Keratinocyte (primary cell): ENCODE data around the gene B4GALNT3. TPM values are rescaled to one million over a fixed set of nuclear protein-coding genes. Genes with fewer than 3 reads are reported as not detected.

Experiments used
- DNase-seq: peaks from one replicate; pipeline ENCODE4 v3.0.0-alpha.2; 2011; ENCODE audit warnings: low read depth, missing footprints, low spot score
- FAIRE-seq: peaks from 2 replicates; lab custom pipeline; 2011; peaks lifted over from hg19 to GRCh38; lab: Jason Lieb, UNC
- H2AFZ ChIP-seq: 2 replicates; pipeline ENCODE4 v1.6.0; 2012; ENCODE audit warnings: low read length, control low read depth, inconsistent platforms; ENCODE audit not compliant: control insufficient read depth
- H3K27ac ChIP-seq: 2 replicates; pipeline ENCODE4 v1.5.1; 2011; ENCODE audit warnings: low read length; ENCODE audit not compliant: control insufficient read depth, insufficient read depth
- H3K27me3 ChIP-seq: 3 replicates; pipeline ENCODE4 v1.6.0; 2011; ENCODE audit warnings: low read length; ENCODE audit not compliant: control insufficient read depth, insufficient read depth; ENCODE audit errors: extremely low read depth
- H3K36me3 ChIP-seq, 2 experiments: 2 replicates in 1 of 2; 3 replicates in 1 of 2; pipeline ENCODE4 v1.5.1; 2011; ENCODE audit warnings: low read length in 2 of 2, mild to moderate bottlenecking in 1 of 2; ENCODE audit not compliant: control insufficient read depth in 2 of 2, insufficient read depth in 2 of 2; ENCODE audit errors: extremely low read depth in 1 of 2
- H3K4me1 ChIP-seq: 3 replicates; pipeline ENCODE4 v1.5.1; 2011; ENCODE audit warnings: low read length; ENCODE audit not compliant: control insufficient read depth, insufficient read depth; ENCODE audit errors: extremely low read depth
- H3K4me2 ChIP-seq: 3 replicates; pipeline ENCODE4 v1.6.0; 2011; ENCODE audit warnings: low read depth, low read length; ENCODE audit not compliant: control insufficient read depth, insufficient read depth; ENCODE audit errors: extremely low read depth
- H3K4me3 ChIP-seq, 3 experiments: fragments of 200-600 bp in 1 of 3; sonication (generic) in 1 of 3; 2 replicates in 2 of 3; 3 replicates in 1 of 3; pipeline ENCODE4 v1.5.1; 2011 to 2016; ENCODE audit warnings: low read length in 3 of 3, mild to moderate bottlenecking in 3 of 3, control low read depth in 2 of 3, inconsistent platforms in 1 of 3, low read depth in 1 of 3, mixed read lengths in 1 of 3, mixed run types in 1 of 3, moderate library complexity in 1 of 3; ENCODE audit not compliant: control insufficient read depth in 2 of 3, insufficient read depth in 2 of 3; ENCODE audit errors: extremely low read depth in 1 of 3
- H3K79me2 ChIP-seq: 2 replicates; pipeline ENCODE4 v1.6.0; 2012; ENCODE audit warnings: low read length; ENCODE audit not compliant: control insufficient read depth, insufficient read depth
- H3K9ac ChIP-seq: 3 replicates; pipeline ENCODE4 v1.6.0; 2011; ENCODE audit warnings: low read length; ENCODE audit not compliant: control insufficient read depth, insufficient read depth; ENCODE audit errors: extremely low read depth
- H3K9me1 ChIP-seq: 3 replicates; pipeline ENCODE4 v1.6.0; 2011; ENCODE audit warnings: low read length; ENCODE audit not compliant: control insufficient read depth, insufficient read depth; ENCODE audit errors: extremely low read depth
- H3K9me3 ChIP-seq: 2 replicates; pipeline ENCODE4 v1.5.1; 2012; ENCODE audit warnings: low read depth, low read length; ENCODE audit not compliant: control insufficient read depth
- H4K20me1 ChIP-seq: 3 replicates; pipeline ENCODE4 v1.6.0; 2011; ENCODE audit warnings: low read length; ENCODE audit not compliant: control insufficient read depth, insufficient read depth; ENCODE audit errors: extremely low read depth
- CTCF ChIP-seq, 3 experiments: IDR thresholded peaks in 1 of 3; conservative IDR thresholded peaks in 1 of 3; optimal IDR thresholded peaks in 1 of 3; 2 replicates in 2 of 3; 3 replicates in 1 of 3; pipeline versions ENCODE3 to v1.5.1; 2011; ENCODE audit warnings: low read length in 3 of 3, mild to moderate bottlenecking in 3 of 3, moderate library complexity in 2 of 3, control low read depth in 1 of 3, inconsistent platforms in 1 of 3; ENCODE audit not compliant: insufficient read depth in 2 of 3; ENCODE audit errors: extremely low read depth in 1 of 3
- EZH2 ChIP-seq: IDR thresholded peaks from one replicate; pipeline ENCODE4 v1.6.1; 2012; ENCODE audit warnings: inconsistent platforms, mild to moderate bottlenecking, low read length, moderate library complexity
- dilution Hi-C: fragments of 300-500 bp; cut with MboI; formaldehyde crosslinking; loops from one replicate; pipeline ENCODE4 v1.7.0; 2020; ENCODE audit warnings: low sequenced_read_pairs; ENCODE audit not compliant: extremely low pct_ligation_motif_present
- polyA plus RNA-seq, 5 experiments: library from polyadenylated mRNA; depleted of rRNA in 3 of 5; stranded (reverse) in 3 of 5; stranded (forward) in 1 of 5; unstranded in 1 of 5; fragments of >200 nt; gene quantifications; 1 replicate in 1 of 5; 2 replicates in 3 of 5; 3 replicates in 1 of 5; pipeline versions ENCODE4 v1.2.1 to v1.2.3, GENCODE V29; 2011 to 2012; ENCODE audit warnings: missing spikeins in 2 of 5, low read depth in 1 of 5, low replicate concordance in 1 of 5

Gene B4GALNT3
- polyA plus RNA-seq, 1 donor (not counting 4 experiments of a cell fraction or from before 2014, with no cell fraction given): 7.5 TPM

- H3K9me3 ChIP-seq: no peaks in the 10 kb centered on the region
- TF ChIP-seq EZH2: no peak
- TF ChIP-seq CTCF (optimal IDR thresholded peaks at IDR 0.05 in 1 of 3, IDR thresholded peaks at IDR 0.05 in 1 of 3, conservative IDR thresholded peaks at IDR 0.05 in 1 of 3; ENCODE audit: extremely low read depth in 1 of 3, insufficient read depth in 2 of 3, low read length in 3 of 3): no peak
- FAIRE-seq: no peak
Measured at GRCh38 chr12:585062-586061, 125.6 kb downstream of the B4GALNT3 start.

GRCh38 chr12:586318-587071, 126.8 kb downstream of the B4GALNT3 start:
- no peak for FAIRE-seq
- Histone ChIP-seq H3K9ac (no peak overlapping the region), H3K9me1 (no peaks in the 10 kb centered on the region), H3K9me3 (no peaks in the 10 kb centered on the region), H3K4me1 (peaks cover 7% of the 10 kb centered on the region), H3K4me3 (no peak overlapping the region), H3K79me2 (no peaks in the 10 kb centered on the region), H3K27ac (no peak overlapping the region), H4K20me1 (no peaks in the 10 kb centered on the region), H3K36me3 (no peaks in the 10 kb centered on the region), H3K27me3 (no peaks in the 10 kb centered on the region), H3K4me2 (no peak overlapping the region), H2AFZ (no peak overlapping the region)
- TF ChIP-seq CTCF (optimal IDR thresholded peaks at IDR 0.05 in 1 of 3, IDR thresholded peaks at IDR 0.05 in 1 of 3, conservative IDR thresholded peaks at IDR 0.05 in 1 of 3; ENCODE audit: extremely low read depth in 1 of 3, insufficient read depth in 2 of 3, low read length in 3 of 3) (no peak), EZH2 (no peak)
- dilution Hi-C loops: no loop called here
- no peak for DNase-seq

More at GRCh38 chr12:585062-586061, 125.6 kb downstream of the B4GALNT3 start:
- Histone ChIP-seq H3K9ac (no peak overlapping the region), H3K79me2 (no peaks in the 10 kb centered on the region), H4K20me1 (no peaks in the 10 kb centered on the region), H3K4me2 (no peak overlapping the region), H3K9me1 (no peaks in the 10 kb centered on the region), H3K4me3 (no peak overlapping the region), H3K36me3 (no peaks in the 10 kb centered on the region), H3K27ac (no peak overlapping the region), H3K4me1 (peaks cover 4% of the 10 kb centered on the region), H3K27me3 (no peaks in the 10 kb centered on the region), H2AFZ (no peak overlapping the region)
- dilution Hi-C loops: no loop called here
- no peak for DNase-seq
